ENCODE measurements around the gene SIVA1. TPM values are rescaled to one million over a fixed set of nuclear protein-coding genes. Genes with fewer than 3 reads are reported as not detected.

SIVA1 gene
- total and polyA plus RNA-seq, 2 of the 8 experiments (the other 6 are each of a cell fraction or from before 2014, with no cell fraction given) = 123 to 589 TPM

DNA sequence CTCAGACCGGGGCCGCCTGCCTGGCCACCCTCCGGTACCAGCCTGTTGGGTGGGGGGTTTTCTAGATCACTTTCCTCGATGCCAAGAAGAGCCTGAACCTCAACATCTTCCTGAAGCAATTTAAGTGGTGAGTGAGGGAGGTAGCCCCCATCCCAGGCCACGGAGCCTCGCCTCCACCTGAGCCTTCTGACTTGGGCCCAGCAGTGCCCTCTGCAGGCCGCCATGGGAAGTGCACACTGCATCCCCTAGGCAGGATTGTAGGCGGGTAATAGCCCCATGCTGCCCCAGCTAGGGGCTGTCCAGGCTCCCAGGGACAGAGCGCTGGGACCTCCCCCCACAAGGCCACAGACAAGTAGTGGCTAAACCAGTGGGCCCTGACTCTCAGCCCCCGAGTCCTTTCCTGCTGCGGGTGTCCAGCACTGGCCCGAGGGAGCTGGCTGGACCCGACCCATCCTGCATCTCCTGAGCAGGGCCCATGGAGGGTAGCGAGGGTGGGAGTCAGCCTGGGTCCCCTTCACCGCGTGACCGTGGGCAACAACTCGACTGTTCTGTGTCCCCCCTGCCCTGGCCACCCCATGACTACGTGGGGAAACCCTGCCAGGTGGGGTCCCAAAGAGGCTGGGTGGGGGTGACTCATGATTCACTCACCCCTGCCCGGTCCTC lies 44.2 kb upstream of the SIVA1 start:
- H3K14ac ChIP-seq (ENCODE audit: insufficient read length) = no peak overlapping the region
- peaks cover 6 to 8% of the 10 kb centered on the region in 2 experiments for H3K9me3 ChIP-seq (ENCODE audit: insufficient read depth in 2 of 2, low read depth in 1 of 2, low read length in 1 of 2)
- H3K4me3 ChIP-seq (ENCODE audit: extremely low read depth in 1 of 4, insufficient read depth in 2 of 4, low read depth in 3 of 4, low read length in 4 of 4) = no peak overlapping the region
- H3K27ac ChIP-seq (ENCODE audit: low read depth, low read length) = no peak overlapping the region
- H3K4me2 ChIP-seq (ENCODE audit: insufficient read depth in 1 of 2, low read depth in 2 of 2, low read length in 2 of 2) = no peak overlapping the region
- peaks cover 4 to 45% (median 13%) of the 10 kb centered on the region in 4 experiments; a peak in 6 of 8 replicates for H3K36me3 ChIP-seq (ENCODE audit: control insufficient read depth in 2 of 4, insufficient read depth in 4 of 4, low read length in 3 of 4)
- no peak overlapping the region for H3K56ac ChIP-seq (replicated peaks; ENCODE audit: insufficient read length, low read depth, low read length)
- CTCF ChIA-PET (ENCODE audit: partially characterized antibody) = interaction anchor here (0.6 to 3.8 kb wide), 24 partner anchors 9 to 425 kb away, joined by 3 to 17 read pairs (median 5); partner anchors contain the start of gene ADSS1
- WGBS, 2 experiments (ENCODE audit: extremely low coverage in 1 of 2, insufficient coverage in 1 of 2, insufficient read length in 1 of 2, insufficient replicate concordance in 2 of 2, low coverage in 1 of 2, low lambda C conversion rate in 2 of 2, missing lambda C conversion rate in 1 of 2) = 62% methylated on average over 20 of the region's 20 CpGs; no CpG with 5 or more reads in 1 of the 2 experiments
- no peaks in the 10 kb centered on the region for H3K23me2 ChIP-seq (ENCODE audit: low read depth, low read length)
- H2BK12ac ChIP-seq (ENCODE audit: low read depth, low read length) = no peak overlapping the region
- no peak overlapping the region for H2AFZ ChIP-seq (ENCODE audit: low read length)
- H2BK120ac ChIP-seq (replicated peaks; ENCODE audit: low read depth, low read length) = no peak overlapping the region
- no peaks in the 10 kb centered on the region for H3K27me3 ChIP-seq (replicated peaks in 1 of 4; ENCODE audit: control insufficient read depth in 3 of 4, extremely low read depth in 1 of 4, insufficient read depth in 3 of 4, low read length in 3 of 4)
- H3K4ac ChIP-seq (replicated peaks; ENCODE audit: insufficient read length, low read depth, low read length) = no peak overlapping the region
- DNase-seq (ENCODE audit: low read depth in 1 of 2, low spot score in 2 of 2) = peak; percentile 54 to 96
- no peaks in the 10 kb centered on the region for H3K79me2 ChIP-seq (ENCODE audit: control insufficient read depth in 1 of 2, insufficient read depth in 2 of 2, low read length in 2 of 2)
- H3K4me1 ChIP-seq (replicated peaks in 1 of 4; ENCODE audit: control insufficient read depth in 3 of 4, insufficient read depth in 4 of 4, low read length in 3 of 4) = peaks cover 0 to 15% (median 13%) of the 10 kb centered on the region in 4 experiments; a peak in 5 of 7 replicates
- no peaks in the 10 kb centered on the region; the same call in 1 of the 2 replicates for H3K79me1 ChIP-seq (ENCODE audit: low read depth, low read length)
- no peak overlapping the region for H4K5ac ChIP-seq (ENCODE audit: insufficient read length, low read depth, low read length)
- H2BK5ac ChIP-seq (ENCODE audit: low read depth, low read length) = peak overlapping the region; percentile 60; the same call in 1 of the 2 replicates
- H4K8ac ChIP-seq (ENCODE audit: extremely low read depth, insufficient read depth, low read length) = no peak overlapping the region; the same call in 1 of the 2 replicates
- POLR2A ChIA-PET (ENCODE audit: partially characterized antibody) = interaction anchor here (0.6 to 1.5 kb wide), 6 partner anchors 13 to 50 kb away, joined by 3 to 6 read pairs (median 3); no protein-coding TSS in a partner anchor
- no peak overlapping the region for H3K9ac ChIP-seq (replicated peaks in 1 of 4; ENCODE audit: extremely low read depth in 1 of 4, low read depth in 3 of 4, low read length in 3 of 4)
- H2BK15ac ChIP-seq (ENCODE audit: low read length) = no peak overlapping the region
- peak; percentile 66 for FAIRE-seq
- H3K23ac ChIP-seq (ENCODE audit: insufficient read length) = no peak overlapping the region
- H3K18ac ChIP-seq (ENCODE audit: extremely low read depth, low read length) = no peak overlapping the region
- no peak overlapping the region for H4K91ac ChIP-seq (replicated peaks; ENCODE audit: insufficient read length, low read length)
- H2BK20ac ChIP-seq (ENCODE audit: low read length) = no peak overlapping the region
- no peak overlapping the region for H2AK5ac ChIP-seq (ENCODE audit: low read depth, low read length)
- H4K20me1 ChIP-seq (replicated peaks in 1 of 2; ENCODE audit: control insufficient read depth in 1 of 2, insufficient read depth in 2 of 2, low read length in 2 of 2) = peaks cover 0 to 20% of the 10 kb centered on the region in 2 experiments
- peak; percentile 81 to 89 for TF ChIP-seq RAD21 (IDR thresholded peaks at IDR 0.05 in 1 of 2, conservative IDR thresholded peaks at IDR 0.05 in 1 of 2; ENCODE audit: low read depth in 2 of 2, low read length in 2 of 2)
- 0 out of 2 replicates have a peak, but pooled peaks have one; percentile 18 for TF ChIP-seq CEBPB (IDR thresholded peaks at IDR 0.05; ENCODE audit: low read depth, low read length)
- TF ChIP-seq NANOG (IDR thresholded peaks at IDR 0.05; ENCODE audit: insufficient read depth, low read depth, low read length, poor library complexity, severe bottlenecking) = no peak
- TF ChIP-seq GABPA (IDR thresholded peaks at IDR 0.05; ENCODE audit: borderline replicate concordance, insufficient read depth, low read length) = peak; percentile 75; the same call in 1 of the 2 replicates
- TF ChIP-seq EGR1 (IDR thresholded peaks at IDR 0.05; ENCODE audit: borderline replicate concordance, low read depth, low read length) = no peak
- TF ChIP-seq POLR2A (IDR thresholded peaks at IDR 0.05; ENCODE audit: control extremely low read depth in 1 of 2, low read depth in 2 of 2, low read length in 2 of 2) = 0 out of 3 replicates have a peak, but pooled peaks of 1 of the 2 experiments have one; percentile 19
- no peak for TF ChIP-seq RNF2 (IDR thresholded peaks at IDR 0.05; ENCODE audit: borderline replicate concordance, low read depth, low read length, missing control alignments, poor library complexity, severe bottlenecking)
- TF ChIP-seq CHD2 (IDR thresholded peaks at IDR 0.05; ENCODE audit: low read length) = peak; percentile 45; the same call in 1 of the 2 replicates
- TF ChIP-seq EP300 (IDR thresholded peaks at IDR 0.05; ENCODE audit: borderline replicate concordance in 1 of 2, low read depth in 2 of 2, low read length in 2 of 2) = peak in 1 of 2 experiments; percentile 14; a peak in 1 of 3 replicates
- TF ChIP-seq POLR2AphosphoS5 (IDR thresholded peaks at IDR 0.05; ENCODE audit: low read depth, low read length) = peak; percentile 53; the same call in 1 of the 2 replicates
- no peak for TF ChIP-seq JUND (IDR thresholded peaks at IDR 0.05; ENCODE audit: low read length)
